VCaP (cell line): Measurements from ENCODE around the gene LGALS1.
A peak's percentile ranks its signal among the peaks of the same experiment; 100 is the strongest.
"Not testable (repeated sequence)": the region's sequence is repeated elsewhere in the genome, so short reads cannot be mapped to it uniquely, and the experiment has no call there.

Source experiments
- H3K27ac ChIP-seq: fragments of 450-650 bp; 2 replicates; pipeline ENCODE4 v1.5.1; 2017
- CTCF ChIP-seq: fragments of 450-650 bp; conservative IDR thresholded peaks from 2 replicates; pipeline ENCODE4 v1.5.1; 2017; ENCODE audit warnings: mild to moderate bottlenecking, moderate library complexity

The LGALS1 gene

GRCh38 chr22:37650463-37651136, 24.8 kb upstream of the LGALS1 start:
- TF ChIP-seq CTCF: no peak
- no peak overlapping the region for H3K27ac ChIP-seq

- H3K27ac ChIP-seq: no peak overlapping the region
- no peak for TF ChIP-seq CTCF
Measured at GRCh38 chr22:37654563-37655251, 20.7 kb upstream of the LGALS1 start.

- TF ChIP-seq CTCF: no peak
- no peak overlapping the region for H3K27ac ChIP-seq
Measured at GRCh38 chr22:37655252-37655563, 20.2 kb upstream of the LGALS1 start.

- not testable (repeated sequence) for H3K27ac ChIP-seq
Measured at GRCh38 chr22:37656583-37656982, 18.9 kb upstream of the LGALS1 start.

- H3K27ac ChIP-seq: peak overlapping the region; percentile 77
- TF ChIP-seq CTCF: no peak
Measured at GRCh38 chr22:37657590-37658132, 17.8 kb upstream of the LGALS1 start.

- TF ChIP-seq CTCF: no peak
- H3K27ac ChIP-seq: peak within 1 kb of the TSS; percentile 77
Measured at GRCh38 chr22:37658133-37659065, 17.0 kb upstream of the LGALS1 start, which contains the start of gene PDXP. Gene PDXP, plus strand, starts transcription at chr22:37658723. Its CDS starts 60 bp downstream, at chr22:37658783.

GRCh38 chr22:37659066-37659896, 16.2 kb upstream of the LGALS1 start:
- H3K27ac ChIP-seq: peak overlapping the region; percentile 77
- no peak for TF ChIP-seq CTCF
